ENCODE data around the gene PPEF2.
"Not testable (repeated sequence)": the region's sequence is repeated elsewhere in the genome, so short reads cannot be mapped to it uniquely, and the experiment has no call there.

The PPEF2 gene

DNA sequence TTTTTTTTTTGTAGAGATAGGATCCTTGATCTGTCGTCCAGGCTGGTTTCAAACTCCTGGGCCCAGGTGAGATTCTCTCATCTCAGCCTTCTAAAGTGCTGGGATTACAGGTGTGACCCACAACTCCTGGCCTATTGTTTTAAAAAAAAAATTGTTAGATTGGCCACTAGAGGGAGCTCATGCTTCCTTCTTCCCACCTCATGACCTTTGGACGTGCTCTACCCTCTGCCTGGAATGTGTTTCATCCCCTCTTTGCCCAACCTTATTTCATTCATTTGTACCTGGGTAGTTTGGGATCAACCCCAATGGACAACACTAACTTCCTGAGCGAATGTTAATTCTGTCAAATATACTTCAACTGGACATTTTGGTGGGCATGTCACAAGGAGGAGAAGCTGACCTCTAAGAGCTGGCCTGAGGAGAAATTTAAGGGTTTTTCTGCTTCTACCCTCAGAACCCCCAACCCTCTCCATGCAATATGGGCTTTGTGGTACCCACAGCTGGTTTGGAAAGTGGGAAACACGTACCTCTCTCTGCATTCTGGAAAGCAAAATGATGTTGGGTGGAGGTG is 6.4 kb downstream of the PPEF2 start:
- DNase-seq (ENCODE audit: extremely low read depth in 1 of 2, low read depth in 1 of 2), result no peak

DNA sequence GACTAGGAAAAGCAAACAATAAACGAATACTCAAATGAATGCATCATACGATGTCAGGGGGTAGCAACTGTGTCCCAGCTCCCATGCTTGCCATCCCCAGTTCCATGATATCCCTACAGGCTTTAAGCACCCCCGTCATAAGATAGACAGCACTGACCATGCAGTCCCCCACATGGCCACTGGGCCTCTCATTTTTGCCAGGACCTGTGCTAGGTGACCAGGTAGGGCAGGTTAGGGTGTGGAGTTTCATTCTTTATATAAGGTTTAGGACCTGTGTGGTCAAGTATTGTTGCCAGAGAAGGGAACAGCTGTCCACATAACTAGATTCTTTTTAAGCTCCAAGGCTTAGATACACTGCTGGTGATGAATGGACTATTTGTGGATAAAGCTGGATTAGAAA is 9.7 kb downstream of the PPEF2 start:
- DNase-seq (ENCODE audit: extremely low read depth in 1 of 2, low read depth in 1 of 2), result no peak

- no peak for DNase-seq (ENCODE audit: extremely low read depth in 1 of 2, low read depth in 1 of 2)
These were observed 10.6 kb downstream of the PPEF2 start for GRCh38 chr4:75891611-75892010.

- no peak for DNase-seq (ENCODE audit: extremely low read depth in 1 of 2, low read depth in 1 of 2)
These were observed 12.6 kb downstream of the PPEF2 start for GRCh38 chr4:75889537-75890199.

GRCh38 chr4:75886104-75886503 is 16.1 kb downstream of the PPEF2 start:
- DNase-seq (ENCODE audit: extremely low read depth in 1 of 2, low read depth in 1 of 2), result no peak

GRCh38 chr4:75881476-75881875 is 20.8 kb downstream of the PPEF2 start:
- no peak for DNase-seq (ENCODE audit: extremely low read depth in 1 of 2, low read depth in 1 of 2)

GRCh38 chr4:75880278-75880677 is 22.0 kb downstream of the PPEF2 start:
- no peak for DNase-seq (ENCODE audit: extremely low read depth in 1 of 2, low read depth in 1 of 2)

DNA sequence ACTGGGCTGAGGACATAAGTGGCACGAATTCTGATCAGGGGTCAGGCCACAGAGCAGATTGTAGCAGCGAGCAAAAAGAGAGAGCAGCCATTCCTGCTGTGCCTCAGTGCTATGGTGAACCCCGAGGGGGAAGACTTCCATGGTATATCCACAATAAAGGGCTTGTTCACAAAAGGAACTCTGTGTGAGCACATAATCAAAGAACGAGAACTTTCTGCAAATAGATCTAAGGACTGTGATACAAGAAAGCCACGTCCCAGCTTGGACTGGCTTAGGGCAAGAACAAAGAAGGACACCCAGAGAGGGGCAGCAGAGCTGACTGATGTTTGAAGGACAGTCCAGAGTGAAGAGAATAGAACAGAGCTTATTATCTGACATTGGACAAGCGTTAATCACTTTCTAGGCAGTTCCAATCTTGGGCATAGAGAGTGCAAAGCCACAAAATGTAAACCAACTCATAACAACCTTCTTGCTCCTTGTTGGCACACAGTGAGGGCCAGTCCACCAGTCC is 24.0 kb downstream of the PPEF2 start:
- DNase-seq (ENCODE audit: extremely low read depth in 1 of 2, low read depth in 1 of 2), result no peak

DNA sequence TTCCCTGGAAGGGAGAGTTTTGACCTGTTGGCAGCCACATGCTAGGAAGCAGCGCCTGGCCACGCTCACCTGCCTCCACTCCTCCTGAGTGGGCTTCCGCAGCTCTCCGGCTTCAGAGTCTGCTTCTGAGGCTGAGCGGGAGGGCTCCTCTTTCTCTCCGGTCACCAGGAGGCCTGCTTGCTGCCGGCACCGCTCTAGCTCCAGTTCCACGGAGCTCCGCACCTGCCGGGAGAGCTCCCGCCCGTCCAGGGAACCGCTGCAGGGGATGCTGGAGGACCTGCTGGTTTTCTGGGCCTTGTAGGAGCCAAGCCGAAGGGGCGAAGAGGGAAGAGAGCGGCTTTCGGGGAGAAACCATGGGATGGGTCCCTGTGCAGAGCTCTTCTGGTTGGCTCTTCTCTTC is 26.0 kb downstream of the PPEF2 start:
- no peak for DNase-seq (ENCODE audit: extremely low read depth in 1 of 2, low read depth in 1 of 2)

DNA sequence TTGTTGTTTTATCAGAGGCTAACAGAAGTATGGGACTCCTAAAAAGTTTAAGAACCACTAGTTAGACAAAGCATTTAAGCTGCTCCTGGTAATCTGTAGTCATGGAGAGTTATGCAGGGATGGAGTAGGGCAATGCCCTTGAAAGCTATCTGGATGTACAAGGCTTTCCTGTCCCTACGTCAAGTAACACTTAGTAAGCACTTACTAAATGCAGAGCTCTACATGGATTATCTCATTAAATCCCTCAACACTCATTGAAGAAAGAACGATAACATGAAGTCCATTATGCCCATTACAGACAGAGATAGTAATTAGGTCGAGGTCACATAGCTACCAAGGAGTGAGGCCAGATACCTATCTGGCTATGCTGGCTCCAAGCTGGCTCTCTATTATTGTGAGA is 33.2 kb downstream of the PPEF2 start:
- DNase-seq (ENCODE audit: extremely low read depth in 1 of 2, low read depth in 1 of 2), result no peak

DNA sequence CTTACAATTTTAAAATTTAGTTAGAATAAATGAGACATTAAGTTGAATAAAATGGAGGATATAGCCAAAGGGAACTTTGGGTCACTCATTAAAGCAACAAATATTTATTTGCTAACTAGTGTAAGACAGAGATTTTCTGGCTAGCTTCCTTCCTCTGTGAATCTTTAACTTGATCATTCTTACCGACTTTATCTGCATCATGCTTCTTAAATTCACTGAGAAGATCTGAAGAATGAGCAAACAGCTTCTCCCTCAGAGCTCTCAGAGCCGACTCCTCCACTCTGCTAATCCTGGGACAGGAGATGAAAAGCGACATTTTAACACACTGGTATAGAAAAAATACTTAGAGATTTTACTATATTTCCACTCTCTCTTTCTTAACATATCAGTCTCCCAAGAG is 35.1 kb downstream of the PPEF2 start:
- no peak for DNase-seq (ENCODE audit: extremely low read depth in 1 of 2, low read depth in 1 of 2)

DNA sequence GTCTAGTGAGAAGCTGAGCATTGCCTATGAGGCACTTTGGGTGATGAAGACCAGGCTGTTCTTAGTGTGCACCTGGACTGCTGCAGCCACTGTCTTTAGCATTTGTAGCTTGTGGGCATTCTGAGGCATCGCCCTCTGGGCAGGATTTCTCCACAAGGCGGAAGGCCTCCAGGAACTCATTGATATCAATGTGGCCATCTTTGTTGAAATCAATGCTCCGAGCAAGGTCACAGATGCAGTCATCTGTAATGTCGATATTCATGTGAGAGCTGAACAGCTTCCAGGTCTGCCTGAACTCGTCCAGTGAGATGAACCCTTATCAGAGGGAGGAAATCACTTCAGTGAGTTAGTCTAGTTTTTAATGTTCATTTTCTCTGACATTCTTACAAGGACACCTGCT is 41.6 kb downstream of the PPEF2 start:
- no peak for DNase-seq (ENCODE audit: extremely low read depth in 1 of 2, low read depth in 1 of 2)

DNA sequence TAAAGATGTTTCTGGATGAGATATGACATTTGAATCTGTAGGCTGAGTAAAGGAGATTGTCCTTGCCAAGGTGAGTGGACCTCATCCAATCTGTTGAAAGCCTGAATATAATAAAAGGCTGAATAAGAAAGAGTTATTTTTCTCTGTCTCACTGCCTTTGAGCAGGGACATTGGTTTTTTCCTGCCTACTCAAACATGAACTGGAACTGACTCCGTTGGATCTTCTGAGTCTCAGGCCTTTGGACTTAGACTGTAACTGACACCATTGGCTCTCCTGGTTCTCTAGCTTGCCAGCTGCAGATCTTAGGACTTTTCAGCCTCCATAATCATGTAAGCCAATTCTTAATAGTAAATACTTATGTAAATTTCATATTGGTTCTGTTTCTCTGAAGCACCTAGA is 43.5 kb downstream of the PPEF2 start:
- no peak for DNase-seq (ENCODE audit: extremely low read depth in 1 of 2, low read depth in 1 of 2)

DNA sequence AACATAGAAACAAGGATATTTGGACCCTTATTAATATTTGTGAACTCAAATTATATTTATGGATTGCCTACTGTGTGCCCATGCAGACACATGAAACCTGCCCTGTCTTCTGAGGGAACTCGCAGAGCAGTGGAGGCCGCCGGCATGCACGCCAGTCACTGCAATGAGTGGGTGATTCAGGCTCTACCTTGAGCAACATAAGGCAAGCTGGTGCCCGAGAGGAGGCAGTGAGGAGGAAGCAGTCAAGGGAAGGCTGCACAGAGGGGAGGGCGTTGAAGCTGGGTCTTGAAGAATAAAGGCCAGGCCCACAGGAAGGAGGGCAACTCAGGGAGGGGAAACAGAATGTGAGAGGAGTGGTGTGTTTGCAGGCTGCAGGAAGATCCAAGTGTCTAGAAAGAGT is 52.8 kb downstream of the PPEF2 start:
- DNase-seq (ENCODE audit: extremely low read depth in 1 of 2, low read depth in 1 of 2), result no peak

- no peak for DNase-seq (ENCODE audit: extremely low read depth in 1 of 2, low read depth in 1 of 2)
These were observed 53.4 kb downstream of the PPEF2 start for GRCh38 chr4:75848891-75849290.

- DNase-seq (ENCODE audit: extremely low read depth in 1 of 2, low read depth in 1 of 2), result not testable (repeated sequence)
These were observed 54.0 kb downstream of the PPEF2 start for GRCh38 chr4:75848171-75848760.

GRCh38 chr4:75845992-75846391 is 56.3 kb downstream of the PPEF2 start:
- no peak for DNase-seq (ENCODE audit: extremely low read depth in 1 of 2, low read depth in 1 of 2)

DNA sequence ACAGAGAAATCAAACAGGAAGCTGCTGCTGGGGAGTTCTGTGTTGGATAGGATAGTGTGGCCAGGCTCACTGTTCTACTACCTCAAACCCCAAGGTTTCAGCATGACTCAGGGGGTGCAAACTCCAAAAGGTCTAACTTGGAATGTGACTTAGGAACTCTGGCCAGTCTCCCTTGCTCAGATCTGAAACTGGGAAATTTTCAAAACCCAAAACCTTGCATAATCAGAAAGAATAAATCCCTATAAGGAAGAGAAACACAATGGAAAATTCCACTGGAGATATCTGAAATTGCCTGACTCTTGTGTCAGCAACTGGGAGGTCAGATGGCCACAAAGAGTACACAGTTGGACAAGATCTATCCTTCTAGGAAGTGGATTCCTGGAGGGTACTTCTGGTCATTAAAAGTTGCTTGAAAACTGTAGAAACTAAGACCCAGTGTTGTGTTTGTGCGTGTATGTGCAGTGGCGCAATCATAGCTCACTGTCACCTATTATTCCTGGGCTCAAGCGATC is 58.0 kb downstream of the PPEF2 start:
- no peak for DNase-seq (ENCODE audit: extremely low read depth in 1 of 2, low read depth in 1 of 2)

- no peak for DNase-seq (ENCODE audit: extremely low read depth in 1 of 2, low read depth in 1 of 2)
These were observed 58.7 kb downstream of the PPEF2 start for GRCh38 chr4:75843596-75843995.

- no peak for DNase-seq (ENCODE audit: extremely low read depth in 1 of 2, low read depth in 1 of 2)
These were observed 60.4 kb downstream of the PPEF2 start for GRCh38 chr4:75841641-75842520.

GRCh38 chr4:75834772-75835154 is 67.5 kb downstream of the PPEF2 start:
- no peak for DNase-seq (ENCODE audit: extremely low read depth in 1 of 2, low read depth in 1 of 2)

All from activated CD8-positive, alpha-beta memory T cell treated with anti-CD3 and anti-CD28 coated beads for 1 hour (primary cell).